NCI-H345 (cell line): ENCODE measurements around the gene TMEM131L.
A peak's percentile ranks its signal among the peaks of the same experiment; 100 is the strongest.
"Not testable (repeated sequence)": the region's sequence is repeated elsewhere in the genome, so short reads cannot be mapped to it uniquely, and the experiment has no call there.

Experiments used
- DNase-seq: peaks from one replicate; lab custom pipeline; 2025; lab: John Stamatoyannopoulos, UW

Gene TMEM131L

GRCh38 chr4:153573881-153574802, 108.0 kb downstream of the TMEM131L start:
- DNase-seq: no peak

- no peak for DNase-seq
Observed at GRCh38 chr4:153576443-153576774, 110.2 kb downstream of the TMEM131L start.

DNA sequence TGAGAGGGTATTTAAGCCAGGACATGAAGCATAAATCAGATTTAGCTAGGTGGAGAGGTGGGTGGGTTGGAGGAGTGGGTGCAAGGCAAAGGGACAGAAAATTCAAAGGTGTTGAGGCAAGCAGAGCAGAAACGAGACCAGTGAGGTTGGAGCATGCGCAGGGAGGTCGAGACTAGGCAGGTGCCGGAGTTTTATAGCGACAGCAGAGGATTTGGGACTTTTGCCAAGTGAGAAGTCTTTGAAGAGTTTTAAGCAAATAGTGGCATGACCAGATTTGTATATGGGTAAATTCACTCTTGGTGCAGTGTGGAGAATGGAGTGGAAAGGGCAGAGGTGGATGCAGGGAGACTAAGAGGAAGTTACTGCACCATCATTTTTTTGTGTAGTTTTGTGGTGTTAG, 110.9 kb downstream of the TMEM131L start:
- DNase-seq: peak; percentile 34

DNA sequence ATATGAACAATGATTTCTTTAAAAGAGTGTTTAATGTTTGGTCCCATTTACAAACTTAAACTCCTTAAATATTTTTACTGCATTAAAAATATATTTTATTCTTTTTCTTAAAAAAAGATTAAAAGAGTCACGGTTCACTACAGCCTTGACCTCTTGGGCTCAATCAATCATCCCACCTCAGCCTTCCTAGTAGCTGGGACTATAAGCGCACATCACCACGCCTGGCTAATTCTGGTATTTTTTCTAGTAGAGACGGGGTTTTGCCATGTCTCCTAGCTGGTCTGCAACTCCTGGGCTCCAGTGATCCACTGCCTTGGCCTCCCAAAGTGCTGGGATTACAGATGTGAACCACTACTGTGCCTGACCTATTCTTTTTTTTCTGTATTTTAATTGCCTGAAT, 113.2 kb downstream of the TMEM131L start:
- DNase-seq: no peak

- DNase-seq: no peak
Observed at GRCh38 chr4:153579872-153580271, 113.7 kb downstream of the TMEM131L start.

GRCh38 chr4:153582954-153583702, 117.0 kb downstream of the TMEM131L start:
- no peak for DNase-seq

- DNase-seq: no peak
Observed at GRCh38 chr4:153585026-153585425, 118.9 kb downstream of the TMEM131L start.

DNA sequence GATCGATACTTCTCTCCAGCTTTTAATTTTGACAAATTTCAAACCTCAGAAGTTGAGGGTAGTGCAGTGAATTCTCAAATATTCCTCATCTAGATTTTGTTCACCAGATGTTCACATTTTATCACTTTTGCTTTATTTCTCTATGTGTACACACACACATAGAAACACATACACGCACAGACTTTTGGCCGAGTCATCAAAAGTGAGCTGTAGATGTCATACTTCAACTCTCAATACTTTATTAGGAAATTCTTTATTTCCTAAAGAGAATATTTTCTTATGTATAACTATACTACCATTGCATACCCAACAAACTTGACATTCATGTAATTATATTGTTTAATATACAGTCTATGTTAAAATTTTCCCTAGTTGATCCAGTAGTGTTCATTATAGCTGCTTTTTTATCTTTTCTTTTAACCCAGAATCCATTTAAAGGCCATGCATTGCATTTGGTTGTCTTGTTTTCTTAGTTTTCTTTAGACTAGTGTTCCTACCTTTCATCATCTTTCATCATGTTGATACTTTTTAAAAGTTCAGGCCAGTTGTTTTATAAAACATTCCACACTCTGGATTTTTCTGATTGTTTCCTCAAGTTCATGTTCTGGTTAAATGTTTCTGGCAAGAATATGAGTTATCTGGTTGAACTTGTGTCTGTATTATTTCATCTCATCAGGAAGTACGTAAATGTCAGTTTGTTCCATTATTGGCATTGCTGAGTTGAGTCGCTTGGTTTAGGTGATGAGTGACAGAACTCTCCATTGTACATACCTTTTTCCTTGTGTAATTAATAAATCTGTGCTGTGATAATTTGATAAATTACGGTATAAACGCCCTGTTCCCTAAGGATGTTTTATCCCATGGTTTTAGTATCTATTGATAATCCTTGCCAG, 123.8 kb downstream of the TMEM131L start:
- DNase-seq: no peak

DNA sequence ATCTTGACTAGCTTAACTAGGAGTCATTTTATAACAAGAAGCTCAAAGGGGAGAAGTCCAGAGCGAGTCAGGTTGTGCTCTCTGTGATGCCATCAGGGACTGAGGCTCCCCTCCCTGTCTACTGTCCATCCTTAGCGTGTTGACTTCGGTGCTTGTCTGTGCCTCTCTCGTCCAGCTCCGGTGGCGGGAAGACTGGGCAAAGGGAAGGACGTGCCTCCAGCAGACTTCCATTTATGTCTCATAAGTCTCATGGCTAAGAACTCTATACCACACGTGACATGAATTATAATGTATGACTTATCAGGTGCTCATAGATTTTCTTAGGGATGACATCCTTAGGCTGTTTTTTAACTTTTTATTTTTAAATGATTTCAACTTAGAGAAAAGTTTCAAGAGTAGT, 125.3 kb downstream of the TMEM131L start:
- DNase-seq: no peak

- DNase-seq: no peak
Observed at GRCh38 chr4:153592064-153592463, 125.9 kb downstream of the TMEM131L start.

GRCh38 chr4:153593161-153593560, 127.0 kb downstream of the TMEM131L start:
- DNase-seq: no peak

DNA sequence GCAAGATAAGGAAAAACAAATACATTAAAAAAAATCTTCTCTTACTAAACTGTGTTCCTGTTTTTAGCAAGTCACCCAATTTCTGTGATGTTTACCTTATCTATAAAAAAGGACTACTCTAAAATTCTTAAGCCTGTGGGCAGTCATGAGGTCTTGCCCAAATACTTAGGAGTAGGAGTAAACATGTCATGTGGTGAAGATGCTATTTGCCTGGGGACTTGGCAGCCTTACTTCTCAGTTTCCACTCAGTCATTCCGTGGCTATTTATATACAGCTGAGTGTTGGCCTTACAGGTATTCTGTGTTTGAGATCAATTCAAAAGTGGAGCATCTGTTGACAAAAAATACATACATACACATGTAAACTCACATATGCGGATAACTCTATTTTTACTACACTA, 128.1 kb downstream of the TMEM131L start:
- DNase-seq: no peak

DNA sequence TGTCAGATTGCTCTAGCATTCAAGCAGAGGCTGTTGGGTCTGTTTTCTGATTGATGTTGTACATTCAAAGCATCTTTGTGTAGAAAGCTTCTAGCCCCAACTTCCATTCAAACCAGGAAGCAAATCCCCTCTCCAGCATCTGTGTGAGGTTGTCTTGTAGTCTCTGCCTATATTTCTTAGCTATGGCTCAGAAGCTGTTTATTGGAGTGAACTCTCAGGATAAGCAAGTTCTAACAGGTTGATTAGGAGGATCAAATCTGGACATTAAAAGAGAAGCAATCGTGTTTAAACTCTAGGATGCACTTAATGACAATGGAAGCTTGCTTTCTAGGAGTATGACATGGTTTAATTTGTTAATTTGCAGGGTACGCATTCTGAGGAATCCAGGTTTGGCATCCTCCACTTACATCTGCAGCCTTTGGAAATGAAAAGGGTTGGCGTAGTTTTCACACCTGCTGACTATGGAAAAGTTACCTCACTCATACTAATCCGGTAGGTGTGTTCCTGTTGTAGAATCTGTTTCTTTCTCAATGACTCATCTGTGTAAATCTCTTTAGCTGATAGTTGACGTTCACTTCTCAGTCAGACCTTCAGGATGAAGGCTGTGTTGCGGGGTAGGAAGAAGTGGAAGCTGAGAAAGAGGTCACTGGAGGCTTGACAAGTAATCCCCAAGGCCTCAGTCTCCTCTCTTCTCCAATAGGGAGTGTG, 129.9 kb downstream of the TMEM131L start:
- no peak for DNase-seq

- DNase-seq: no peak
Observed at GRCh38 chr4:153602758-153603157, 136.6 kb downstream of the TMEM131L start.

DNA sequence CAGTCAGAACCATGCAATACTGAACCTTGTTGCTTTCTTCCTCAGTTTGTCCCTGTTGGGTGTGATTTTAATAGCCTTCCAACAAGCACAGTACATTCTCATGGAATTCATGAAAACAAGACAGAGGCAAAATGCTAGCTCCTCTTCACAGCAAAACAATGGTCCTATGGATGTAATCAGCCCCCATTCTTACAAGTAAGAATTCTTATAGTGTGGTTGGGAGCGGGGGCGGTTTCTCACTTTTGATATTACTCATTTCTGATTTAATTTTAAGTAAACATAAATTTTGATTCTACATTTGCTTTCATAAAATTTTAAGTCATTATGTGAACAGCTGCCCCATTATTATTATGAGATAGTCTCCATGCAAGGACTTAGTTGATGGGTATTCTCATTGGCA, 137.1 kb downstream of the TMEM131L start:
- no peak for DNase-seq

DNA sequence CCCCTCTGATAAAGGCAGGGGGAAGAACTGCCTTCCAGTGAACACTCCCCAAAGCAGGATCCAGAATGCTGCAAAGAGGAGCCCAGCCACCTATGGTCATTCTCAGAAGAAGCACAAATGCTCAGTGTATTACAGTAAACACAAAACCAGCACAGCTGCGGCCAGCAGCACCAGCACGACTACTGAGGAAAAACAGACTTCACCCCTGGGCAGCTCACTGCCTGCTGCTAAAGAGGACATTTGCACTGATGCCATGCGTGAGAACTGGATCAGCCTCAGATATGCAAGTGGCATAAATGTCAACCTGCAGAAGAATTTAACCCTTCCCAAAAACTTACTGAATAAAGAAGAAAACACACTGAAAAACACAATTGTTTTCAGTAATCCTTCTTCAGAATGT, 137.7 kb downstream of the TMEM131L start:
- DNase-seq: no peak

- DNase-seq: not testable (repeated sequence)
Observed at GRCh38 chr4:153609070-153609469, 142.9 kb downstream of the TMEM131L start.

DNA sequence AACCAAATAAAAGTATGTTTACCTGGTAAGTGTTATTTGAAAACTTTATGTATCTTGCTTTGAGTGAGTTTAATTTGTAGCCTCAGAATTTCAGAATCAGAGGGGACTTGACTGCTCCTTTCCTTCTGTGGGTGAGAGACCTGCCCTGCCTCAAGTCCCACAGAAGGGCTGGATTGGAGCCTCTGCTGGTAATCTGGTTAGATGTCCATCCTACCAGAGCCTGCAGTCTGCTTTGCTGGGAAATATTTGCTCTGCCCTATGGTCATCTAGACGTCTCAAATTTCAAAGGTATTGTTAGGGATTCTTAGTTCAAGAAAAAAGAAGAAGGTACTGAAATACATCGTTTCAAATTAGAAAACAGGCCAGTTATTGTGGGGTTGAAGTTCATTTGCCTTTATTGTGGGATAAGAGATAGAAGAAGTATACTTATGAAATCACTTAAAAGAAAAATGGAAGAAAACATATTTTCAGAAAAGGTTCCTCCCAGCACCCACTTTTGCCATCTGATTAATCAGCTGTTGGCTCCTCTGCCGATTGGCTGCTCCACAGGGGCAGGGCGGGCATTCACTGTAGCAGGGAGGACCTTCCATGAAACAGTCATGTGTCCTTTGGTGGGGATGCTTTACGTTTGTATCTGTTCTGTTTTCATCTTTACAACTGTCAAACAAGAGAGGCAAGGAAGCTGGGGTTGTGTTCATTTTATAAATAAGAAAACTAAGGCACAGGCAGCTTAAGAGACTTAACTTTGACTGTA, 144.6 kb downstream of the TMEM131L start:
- no peak for DNase-seq

- no peak for DNase-seq
Observed at GRCh38 chr4:153611679-153612078, 145.5 kb downstream of the TMEM131L start.

- no peak for DNase-seq
Observed at GRCh38 chr4:153612878-153613277, 146.7 kb downstream of the TMEM131L start.

GRCh38 chr4:153616006-153616555, 149.9 kb downstream of the TMEM131L start:
- no peak for DNase-seq
